ENCODE measurements around the gene KDSR.

DNA sequence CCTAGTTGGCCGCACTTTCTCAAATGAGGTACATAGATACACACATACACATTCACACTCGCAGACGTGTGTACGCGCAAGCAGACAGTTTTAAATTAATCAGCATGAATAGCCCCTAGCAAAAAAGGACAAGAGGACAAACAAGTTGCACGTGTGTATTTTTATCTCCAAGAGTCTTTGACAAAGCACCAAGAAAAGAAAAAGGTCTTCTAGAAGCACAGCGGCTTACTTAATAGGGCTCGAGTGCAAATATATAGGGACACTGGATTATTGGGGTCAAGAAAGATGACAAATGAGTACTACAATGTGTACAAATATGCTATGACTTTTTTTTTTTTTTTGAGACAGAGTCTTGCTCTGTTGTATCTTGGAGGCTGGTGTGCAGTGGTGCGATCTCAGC is 45.7 kb downstream of the KDSR start:
- no peak for TF ChIP-seq POLR2AphosphoS5 (IDR thresholded peaks at IDR 0.05; ENCODE audit: control insufficient read depth, insufficient read depth, low read depth, low read length)
- no peak for TF ChIP-seq NFIC (IDR thresholded peaks at IDR 0.05)
- TF ChIP-seq EZH2 (IDR thresholded peaks at IDR 0.05; ENCODE audit: borderline replicate concordance, low read depth, low read length): no peak
- TF ChIP-seq, protein P1, sequence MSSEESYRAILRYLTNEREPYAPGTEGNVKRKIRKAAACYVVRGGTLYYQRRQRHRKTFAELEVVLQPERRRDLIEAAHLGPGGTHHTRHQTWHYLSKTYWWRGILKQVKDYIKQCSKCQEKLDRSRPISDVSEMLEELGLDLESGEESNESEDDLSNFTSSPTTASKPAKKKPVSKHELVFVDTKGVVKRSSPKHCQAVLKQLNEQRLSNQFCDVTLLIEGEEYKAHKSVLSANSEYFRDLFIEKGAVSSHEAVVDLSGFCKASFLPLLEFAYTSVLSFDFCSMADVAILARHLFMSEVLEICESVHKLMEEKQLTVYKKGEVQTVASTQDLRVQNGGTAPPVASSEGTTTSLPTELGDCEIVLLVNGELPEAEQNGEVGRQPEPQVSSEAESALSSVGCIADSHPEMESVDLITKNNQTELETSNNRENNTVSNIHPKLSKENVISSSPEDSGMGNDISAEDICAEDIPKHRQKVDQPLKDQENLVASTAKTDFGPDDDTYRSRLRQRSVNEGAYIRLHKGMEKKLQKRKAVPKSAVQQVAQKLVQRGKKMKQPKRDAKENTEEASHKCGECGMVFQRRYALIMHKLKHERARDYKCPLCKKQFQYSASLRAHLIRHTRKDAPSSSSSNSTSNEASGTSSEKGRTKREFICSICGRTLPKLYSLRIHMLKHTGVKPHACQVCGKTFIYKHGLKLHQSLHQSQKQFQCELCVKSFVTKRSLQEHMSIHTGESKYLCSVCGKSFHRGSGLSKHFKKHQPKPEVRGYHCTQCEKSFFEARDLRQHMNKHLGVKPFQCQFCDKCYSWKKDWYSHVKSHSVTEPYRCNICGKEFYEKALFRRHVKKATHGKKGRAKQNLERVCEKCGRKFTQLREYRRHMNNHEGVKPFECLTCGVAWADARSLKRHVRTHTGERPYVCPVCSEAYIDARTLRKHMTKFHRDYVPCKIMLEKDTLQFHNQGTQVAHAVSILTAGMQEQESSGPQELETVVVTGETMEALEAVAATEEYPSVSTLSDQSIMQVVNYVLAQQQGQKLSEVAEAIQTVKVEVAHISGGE (CRISPR knock-in tag; IDR thresholded peaks at IDR 0.05): no peak
- TF ChIP-seq HDAC2 (IDR thresholded peaks at IDR 0.05): no peak
- TF ChIP-seq TEAD4 (IDR thresholded peaks at IDR 0.05; ENCODE audit: low read length): no peak
- TF ChIP-seq TEAD4 (CRISPR knock-in tag; IDR thresholded peaks at IDR 0.05; ENCODE audit: borderline replicate concordance): no peak
- no peak for TF ChIP-seq JUND (IDR thresholded peaks at IDR 0.05; ENCODE audit: borderline replicate concordance, low read depth, low read length)
- no peak for TF ChIP-seq JUND (tag; IDR thresholded peaks at IDR 0.05; ENCODE audit: borderline replicate concordance, low read depth, low read length)
- no peak for TF ChIP-seq CTCF (IDR thresholded peaks at IDR 0.05 in 2 of 3, conservative IDR thresholded peaks at IDR 0.05 in 1 of 3; ENCODE audit: insufficient read depth in 2 of 3, low read depth in 1 of 3, low read length in 3 of 3)
